Activated CD4-positive, alpha-beta T cell treated with anti-CD3 and anti-CD28 coated beads, Interleukin-2, Interleukin-6, amounts not matched to agents 100 ng/mL and 50 ng/mL, durations not matched to agents 16 hours and 8 hours (primary cell): ENCODE data around the gene MPPE1.
"Not testable (repeated sequence)": the region's sequence is repeated elsewhere in the genome, so short reads cannot be mapped to it uniquely, and the experiment has no call there.

ENCODE experiments used
- DNase-seq: peaks from one replicate; pipeline ENCODE4 v3.0.0-alpha.2; 2020

MPPE1 gene

GRCh38 chr18:11923450-11923849 is 15.3 kb upstream of the MPPE1 start:
- no peak for DNase-seq

GRCh38 chr18:11919522-11919921 is 11.4 kb upstream of the MPPE1 start:
- DNase-seq = not testable (repeated sequence)

- DNase-seq = not testable (repeated sequence)
These were observed 8.8 kb upstream of the MPPE1 start for GRCh38 chr18:11916880-11917279.

- peak; percentile 32 for DNase-seq
These were observed 1.5 kb upstream of the MPPE1 start for GRCh38 chr18:11909591-11910026.

- DNase-seq = peak; percentile 44
These were observed 941 bp upstream of the MPPE1 start for GRCh38 chr18:11909061-11909455.

GRCh38 chr18:11906926-11907874 is 917 bp downstream of the MPPE1 start:
- no peak for DNase-seq

- no peak for DNase-seq
These were observed 1.9 kb downstream of the MPPE1 start for GRCh38 chr18:11906176-11906575.

GRCh38 chr18:11905613-11906012 is 2.5 kb downstream of the MPPE1 start:
- no peak for DNase-seq

GRCh38 chr18:11902522-11903292 is 5.4 kb downstream of the MPPE1 start:
- DNase-seq = no peak

- no peak for DNase-seq
These were observed 6.2 kb downstream of the MPPE1 start for GRCh38 chr18:11901826-11902438.

GRCh38 chr18:11899063-11899462 is 9.1 kb downstream of the MPPE1 start:
- no peak for DNase-seq

- no peak for DNase-seq
These were observed 10.3 kb downstream of the MPPE1 start for GRCh38 chr18:11897781-11898180.

GRCh38 chr18:11892438-11892837 is 15.7 kb downstream of the MPPE1 start:
- DNase-seq = not testable (repeated sequence)

- DNase-seq = no peak
These were observed 16.4 kb downstream of the MPPE1 start for GRCh38 chr18:11891737-11892136.

- DNase-seq = no peak
These were observed 18.8 kb downstream of the MPPE1 start for GRCh38 chr18:11889284-11889683.

GRCh38 chr18:11888726-11889125 is 19.4 kb downstream of the MPPE1 start:
- no peak for DNase-seq

GRCh38 chr18:11887328-11888128 is 20.6 kb downstream of the MPPE1 start:
- peak; percentile 25 for DNase-seq

GRCh38 chr18:11886577-11887110 is 21.5 kb downstream of the MPPE1 start:
- no peak for DNase-seq

- no peak for DNase-seq
These were observed 22.7 kb downstream of the MPPE1 start for GRCh38 chr18:11885278-11885947.

- no peak for DNase-seq
These were observed 23.6 kb downstream of the MPPE1 start for GRCh38 chr18:11884396-11885030.

- DNase-seq = no peak
These were observed 25.0 kb downstream of the MPPE1 start for GRCh38 chr18:11883153-11883552.
